ENCODE measurements around the gene INCA1.

GRCh38 chr17:5000237-5000639 lies 2.9 kb upstream of the INCA1 start:
- TF ChIP-seq CTCF (IDR thresholded peaks at IDR 0.05; ENCODE audit: low read depth, low read length, poor library complexity, severe bottlenecking) (no peak), EZH2phosphoT487 (IDR thresholded peaks at IDR 0.05; ENCODE audit: borderline replicate concordance, low read length) (no peak)
